Left forelimb (tissue), 1 donor: ENCODE results near the gene LCE1D.

Source experiments
- DNase-seq: peaks from one replicate; pipeline ENCODE4 v3.0.0-alpha.2; 2018; ENCODE audit warnings: low spot score

Gene LCE1D

GRCh38 chr1:152817309-152817708 is 20.8 kb downstream of the LCE1D start:
- DNase-seq = no peak

GRCh38 chr1:152823294-152823693 is 26.8 kb downstream of the LCE1D start:
- no peak for DNase-seq

GRCh38 chr1:152824964-152825363 is 28.4 kb downstream of the LCE1D start:
- DNase-seq = no peak

- no peak for DNase-seq
Observed at GRCh38 chr1:152827173-152827572, 30.7 kb downstream of the LCE1D start, which contains the start of gene LCE1A. TSS of gene LCE1A (plus strand) at chr1:152827473. CDS start at chr1:152827473, 0 bp downstream.

- no peak for DNase-seq
Observed at GRCh38 chr1:152836870-152837269, 40.3 kb downstream of the LCE1D start.

- no peak for DNase-seq
Observed at GRCh38 chr1:152842556-152842955, 46.0 kb downstream of the LCE1D start, which contains the start of gene LCE6A. TSS of gene LCE6A (plus strand) at chr1:152842856. CDS start at chr1:152843521, 665 bp downstream.
